ENCODE measurements around the gene CLTB. TPM values are rescaled to one million over a fixed set of nuclear protein-coding genes. Genes with fewer than 3 reads are reported as not detected.
"Not testable (repeated sequence)": the region's sequence is repeated elsewhere in the genome, so short reads cannot be mapped to it uniquely, and the experiment has no call there.

The CLTB gene
- polyA plus RNA-seq, 1 experiment = 141 TPM

DNA sequence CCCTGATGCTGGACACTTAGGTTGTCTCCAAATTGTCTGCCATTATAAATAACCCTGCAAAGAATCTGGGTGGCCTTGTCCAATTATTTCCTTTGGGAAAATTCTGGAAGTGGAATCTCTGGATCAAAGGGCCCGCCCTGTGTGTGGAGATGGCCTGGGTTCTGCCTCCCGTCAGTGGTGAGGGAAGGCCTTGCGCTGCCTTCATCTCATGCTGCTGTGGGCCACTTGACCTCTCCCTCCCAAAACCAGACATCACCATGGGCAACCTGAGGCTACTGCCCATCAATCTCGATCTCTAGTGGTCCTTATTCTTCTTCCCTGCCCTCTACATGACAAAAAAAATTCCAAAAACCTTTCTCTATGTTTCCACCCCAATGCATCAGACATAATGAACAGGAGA, 6.6 kb downstream of the CLTB start:
- H3K36me3 ChIP-seq (ENCODE audit: control insufficient read depth, insufficient read depth, low read length) = peaks cover 9% of the 10 kb centered on the region
- no peak overlapping the region for H3K4me3 ChIP-seq (ENCODE audit: low read depth, low read length)
- CTCF ChIA-PET = no interaction called here
- POLR2A ChIA-PET = no interaction called here
- no peaks in the 10 kb centered on the region for H3K27me3 ChIP-seq (ENCODE audit: control insufficient read depth, insufficient read depth, low read length)
- DNase-seq (ENCODE audit: low read depth) = no peak
- TF ChIP-seq, protein P1, sequence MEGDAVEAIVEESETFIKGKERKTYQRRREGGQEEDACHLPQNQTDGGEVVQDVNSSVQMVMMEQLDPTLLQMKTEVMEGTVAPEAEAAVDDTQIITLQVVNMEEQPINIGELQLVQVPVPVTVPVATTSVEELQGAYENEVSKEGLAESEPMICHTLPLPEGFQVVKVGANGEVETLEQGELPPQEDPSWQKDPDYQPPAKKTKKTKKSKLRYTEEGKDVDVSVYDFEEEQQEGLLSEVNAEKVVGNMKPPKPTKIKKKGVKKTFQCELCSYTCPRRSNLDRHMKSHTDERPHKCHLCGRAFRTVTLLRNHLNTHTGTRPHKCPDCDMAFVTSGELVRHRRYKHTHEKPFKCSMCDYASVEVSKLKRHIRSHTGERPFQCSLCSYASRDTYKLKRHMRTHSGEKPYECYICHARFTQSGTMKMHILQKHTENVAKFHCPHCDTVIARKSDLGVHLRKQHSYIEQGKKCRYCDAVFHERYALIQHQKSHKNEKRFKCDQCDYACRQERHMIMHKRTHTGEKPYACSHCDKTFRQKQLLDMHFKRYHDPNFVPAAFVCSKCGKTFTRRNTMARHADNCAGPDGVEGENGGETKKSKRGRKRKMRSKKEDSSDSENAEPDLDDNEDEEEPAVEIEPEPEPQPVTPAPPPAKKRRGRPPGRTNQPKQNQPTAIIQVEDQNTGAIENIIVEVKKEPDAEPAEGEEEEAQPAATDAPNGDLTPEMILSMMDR (IDR thresholded peaks at IDR 0.05; ENCODE audit: insufficient read depth, low read depth, low read length) = no peak

DNA sequence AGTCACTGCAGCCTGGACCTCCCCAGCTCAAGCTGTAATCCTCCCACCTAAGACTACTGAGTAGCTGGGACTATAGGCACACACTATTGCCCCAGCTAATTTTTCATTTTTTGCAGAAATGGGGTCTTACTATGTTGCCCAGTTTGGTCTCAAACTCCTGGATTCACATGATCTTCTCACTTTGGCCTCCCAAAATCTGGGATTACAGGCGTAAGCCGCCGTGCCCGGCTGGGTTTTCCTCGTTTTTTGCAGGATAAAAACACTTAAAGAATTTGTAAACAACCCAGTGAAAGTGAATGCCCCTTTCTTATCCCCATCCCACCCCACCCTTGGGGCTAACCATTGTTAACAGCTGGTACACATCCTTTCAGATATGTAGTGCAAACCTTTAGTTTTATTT, 7.7 kb downstream of the CLTB start:
- H3K36me3 ChIP-seq (ENCODE audit: control insufficient read depth, insufficient read depth, low read length) = peaks cover 10% of the 10 kb centered on the region
- H3K4me3 ChIP-seq (ENCODE audit: low read depth, low read length) = no peak overlapping the region
- no peaks in the 10 kb centered on the region for H3K27me3 ChIP-seq (ENCODE audit: control insufficient read depth, insufficient read depth, low read length)
- TF ChIP-seq, protein P1 (IDR thresholded peaks at IDR 0.05; ENCODE audit: insufficient read depth, low read depth, low read length) = no peak
- DNase-seq (ENCODE audit: low read depth) = no peak
- POLR2A ChIA-PET = no interaction called here
- CTCF ChIA-PET = no interaction called here

- H3K36me3 ChIP-seq (ENCODE audit: control insufficient read depth, insufficient read depth, low read length) = peaks cover 10% of the 10 kb centered on the region
- POLR2A ChIA-PET = not testable (repeated sequence)
These were observed 8.1 kb downstream of the CLTB start for GRCh38 chr5:176408252-176408573.

GRCh38 chr5:176407456-176408251, 8.7 kb downstream of the CLTB start:
- ChIA-PET CTCF (interaction anchor here (0.6 to 1.3 kb wide), 3 partner anchors 37 to 239 kb away, joined by 3 read pairs; partner anchors contain the start of gene TSPAN17), POLR2A (no interaction called here)
- TF ChIP-seq, protein P1 (IDR thresholded peaks at IDR 0.05; ENCODE audit: insufficient read depth, low read depth, low read length) = no peak
- Histone ChIP-seq H3K4me3 (ENCODE audit: low read depth, low read length) (no peak overlapping the region), H3K27me3 (ENCODE audit: control insufficient read depth, insufficient read depth, low read length) (no peaks in the 10 kb centered on the region), H3K36me3 (ENCODE audit: control insufficient read depth, insufficient read depth, low read length) (peaks cover 10% of the 10 kb centered on the region)
- no peak for DNase-seq (ENCODE audit: low read depth)

More at GRCh38 chr5:176408252-176408573, 8.1 kb downstream of the CLTB start:
- H3K27me3 ChIP-seq (ENCODE audit: control insufficient read depth, insufficient read depth, low read length); H3K4me3 ChIP-seq (ENCODE audit: low read depth, low read length); CTCF ChIA-PET; DNase-seq (ENCODE audit: low read depth): not testable (repeated sequence)

GRCh38 chr5:176406436-176407052, 9.8 kb downstream of the CLTB start:
- Histone ChIP-seq H3K4me3 (ENCODE audit: low read depth, low read length) (no peak overlapping the region), H3K27me3 (ENCODE audit: control insufficient read depth, insufficient read depth, low read length) (no peaks in the 10 kb centered on the region), H3K36me3 (ENCODE audit: control insufficient read depth, insufficient read depth, low read length) (peaks cover 10% of the 10 kb centered on the region)
- CTCF ChIA-PET = interaction anchor here (0.7 to 1.3 kb wide), 3 partner anchors 9 to 240 kb away, joined by 3 read pairs; partner anchors contain the start of gene TSPAN17
- TF ChIP-seq, protein P1 (IDR thresholded peaks at IDR 0.05; ENCODE audit: insufficient read depth, low read depth, low read length) = no peak
- POLR2A ChIA-PET = no interaction called here
- DNase-seq (ENCODE audit: low read depth) = no peak

All from BJ (cell line).